Thymus (tissue), 11 donors: Measurements from ENCODE around the gene GNAT2. TPM values are rescaled to one million over a fixed set of nuclear protein-coding genes. Genes with fewer than 3 reads are reported as not detected.

Experiments used
- DNase-seq, 9 donors: peaks; one replicate each; pipeline ENCODE4 v3.0.0-alpha.2; 2013; ENCODE audit warnings: low spot score in 9 of 9, low read depth in 6 of 9, missing footprints in 1 of 9
- H3K27ac ChIP-seq, 2 donors: one replicate each; pipeline ENCODE4 v1.5.1; 2013; ENCODE audit warnings: control low read depth in 1 of 2, low read depth in 1 of 2, low read length in 1 of 2, mild to moderate bottlenecking in 1 of 2, moderate library complexity in 1 of 2
- H3K27me3 ChIP-seq, 2 donors: one replicate each; pipeline ENCODE4 v1.5.1; 2013; ENCODE audit warnings: low read length in 1 of 2; ENCODE audit not compliant: control insufficient read depth in 2 of 2, insufficient read depth in 1 of 2
- H3K36me3 ChIP-seq, 2 donors: one replicate each; pipeline ENCODE4 v1.5.1; 2013; ENCODE audit warnings: low read length in 1 of 2, mild to moderate bottlenecking in 1 of 2, moderate library complexity in 1 of 2; ENCODE audit not compliant: control insufficient read depth in 2 of 2, insufficient read depth in 2 of 2
- H3K4me1 ChIP-seq, 2 donors: one replicate each; pipeline ENCODE4 v1.5.1; 2013; ENCODE audit warnings: low read length in 2 of 2; ENCODE audit not compliant: control insufficient read depth in 2 of 2, insufficient read depth in 2 of 2
- H3K4me3 ChIP-seq, 2 donors: one replicate each; pipeline ENCODE4 v1.5.1; 2013; ENCODE audit warnings: low read length in 2 of 2, control low read depth in 1 of 2, mild to moderate bottlenecking in 1 of 2
- H3K9me3 ChIP-seq, 2 donors: one replicate each; pipeline ENCODE4 v1.5.1; 2013; ENCODE audit warnings: low read length in 1 of 2, mild to moderate bottlenecking in 1 of 2; ENCODE audit not compliant: control insufficient read depth in 2 of 2, insufficient read depth in 1 of 2
- WGBS: extraction: QIAGEN DNeasy Blood & Tissue Kit; methylation state at CpG from one replicate; pipeline ENCODE4 v1.1.7; 2013; 5-methylcytosine and 5-hydroxymethylcytosine counted together
- polyA plus RNA-seq: library from polyadenylated mRNA; stranded (reverse); fragments of 200-250 nt; gene quantifications from one replicate; pipeline ENCODE4 v1.2.3, GENCODE V29; 2013
- total RNA-seq: library from RNA; stranded (reverse); fragments of 120-200 nt; gene quantifications from one replicate; pipeline ENCODE4 v1.2.4, GENCODE V29; 2013
- donor health status: healthy.

GNAT2 gene
- total and polyA plus RNA-seq, 2 donors = 0.05 to 0.14 TPM

GRCh38 chr1:109605381-109605780 is 14.0 kb downstream of the GNAT2 start:
- H3K9me3 ChIP-seq = no peaks in the 10 kb centered on the region
- H3K4me1 ChIP-seq = peaks cover 4 to 8% of the 10 kb centered on the region in 2 donors
- H3K27me3 ChIP-seq = no peaks in the 10 kb centered on the region
- no peaks in the 10 kb centered on the region for H3K36me3 ChIP-seq
- no peak overlapping the region for H3K4me3 ChIP-seq
- 98% methylated on average over 1 of the region's 1 CpG for WGBS
- DNase-seq = no peak
- H3K27ac ChIP-seq = no peak overlapping the region

- H3K9me3 ChIP-seq = no peaks in the 10 kb centered on the region
- H3K4me1 ChIP-seq = peaks cover 4 to 8% of the 10 kb centered on the region in 2 donors
- H3K27me3 ChIP-seq = no peaks in the 10 kb centered on the region
- no peaks in the 10 kb centered on the region for H3K36me3 ChIP-seq
- peak in 1 of 9 donors; percentile 51 for DNase-seq
- no peak overlapping the region for H3K27ac ChIP-seq
- no peak overlapping the region for H3K4me3 ChIP-seq
- WGBS = 44% methylated on average over 3 of the region's 3 CpGs
Measured at GRCh38 chr1:109603229-109603628, 16.2 kb downstream of the GNAT2 start.

- Histone ChIP-seq H3K36me3 (peaks cover 0 to 19% of the 10 kb centered on the region in 2 donors), H3K27me3 (no peaks in the 10 kb centered on the region), H3K4me3 (no peak overlapping the region), H3K4me1 (peaks cover 4 to 7% of the 10 kb centered on the region in 2 donors), H3K9me3 (no peaks in the 10 kb centered on the region), H3K27ac (no peak overlapping the region)
- no peak for DNase-seq
- WGBS = 98% methylated on average over 5 of the region's 5 CpGs
Measured at GRCh38 chr1:109598655-109599054, 20.8 kb downstream of the GNAT2 start.

- peaks cover 0 to 24% of the 10 kb centered on the region in 2 donors for H3K36me3 ChIP-seq
- WGBS = 99% methylated on average over 1 of the region's 1 CpG
- H3K27me3 ChIP-seq = no peaks in the 10 kb centered on the region
- H3K9me3 ChIP-seq = no peaks in the 10 kb centered on the region
- DNase-seq = no peak
- peaks cover 2 to 4% of the 10 kb centered on the region in 2 donors for H3K4me1 ChIP-seq
- no peak overlapping the region for H3K27ac ChIP-seq
- no peak overlapping the region for H3K4me3 ChIP-seq
Measured at GRCh38 chr1:109598156-109598555, 21.3 kb downstream of the GNAT2 start.

- no peak for DNase-seq
- 97% methylated on average over 2 of the region's 2 CpGs for WGBS
- no peak overlapping the region for H3K27ac ChIP-seq
- no peak overlapping the region for H3K4me3 ChIP-seq
- H3K27me3 ChIP-seq = no peaks in the 10 kb centered on the region
- H3K9me3 ChIP-seq = no peaks in the 10 kb centered on the region
- peaks cover 6 to 42% of the 10 kb centered on the region in 2 donors for H3K36me3 ChIP-seq
- no peaks in the 10 kb centered on the region for H3K4me1 ChIP-seq
Measured at GRCh38 chr1:109595531-109595930, 23.9 kb downstream of the GNAT2 start.

GRCh38 chr1:109592916-109593315 is 26.5 kb downstream of the GNAT2 start:
- peaks cover 6 to 62% of the 10 kb centered on the region in 2 donors for H3K36me3 ChIP-seq
- H3K4me3 ChIP-seq = no peak overlapping the region
- no peaks in the 10 kb centered on the region for H3K4me1 ChIP-seq
- no peak overlapping the region for H3K27ac ChIP-seq
- no peaks in the 10 kb centered on the region for H3K27me3 ChIP-seq
- no peaks in the 10 kb centered on the region for H3K9me3 ChIP-seq
- no peak for DNase-seq

GRCh38 chr1:109589679-109590078 is 29.7 kb downstream of the GNAT2 start:
- Histone ChIP-seq H3K27ac (no peak overlapping the region), H3K9me3 (no peaks in the 10 kb centered on the region), H3K4me3 (no peak overlapping the region), H3K4me1 (no peaks in the 10 kb centered on the region), H3K36me3 (peaks cover 6 to 83% of the 10 kb centered on the region in 2 donors), H3K27me3 (no peaks in the 10 kb centered on the region)
- DNase-seq = no peak

- Histone ChIP-seq H3K4me3 (no peak overlapping the region), H3K27ac (no peak overlapping the region), H3K36me3 (peaks cover 6 to 84% of the 10 kb centered on the region in 2 donors), H3K4me1 (no peaks in the 10 kb centered on the region), H3K9me3 (no peaks in the 10 kb centered on the region), H3K27me3 (no peaks in the 10 kb centered on the region)
- DNase-seq = no peak
- WGBS = 98% methylated on average over 3 of the region's 3 CpGs
Measured at GRCh38 chr1:109589177-109589576, 30.2 kb downstream of the GNAT2 start.

GRCh38 chr1:109586055-109586454 is 33.4 kb downstream of the GNAT2 start:
- Histone ChIP-seq H3K4me3 (no peak overlapping the region), H3K4me1 (no peaks in the 10 kb centered on the region), H3K36me3 (peaks cover 13 to 69% of the 10 kb centered on the region in 2 donors), H3K27me3 (no peaks in the 10 kb centered on the region), H3K27ac (no peak overlapping the region), H3K9me3 (no peaks in the 10 kb centered on the region)
- WGBS = 99% methylated on average over 3 of the region's 3 CpGs
- no peak for DNase-seq

GRCh38 chr1:109584766-109585165 is 34.6 kb downstream of the GNAT2 start:
- H3K4me1 ChIP-seq = no peaks in the 10 kb centered on the region
- no peaks in the 10 kb centered on the region for H3K27me3 ChIP-seq
- H3K27ac ChIP-seq = no peak overlapping the region
- no peak overlapping the region for H3K4me3 ChIP-seq
- WGBS = 97% methylated on average over 1 of the region's 1 CpG
- no peak for DNase-seq
- no peaks in the 10 kb centered on the region for H3K9me3 ChIP-seq
- peaks cover 13 to 66% of the 10 kb centered on the region in 2 donors for H3K36me3 ChIP-seq
